ENCODE data around the gene SSU72. TPM values are rescaled to one million over a fixed set of nuclear protein-coding genes. Genes with fewer than 3 reads are reported as not detected.
A peak's percentile ranks its signal among the peaks of the same experiment; 100 is the strongest.

The SSU72 gene
- total RNA-seq = 100 to 1,000 TPM; 105 to 123 TPM

DNA sequence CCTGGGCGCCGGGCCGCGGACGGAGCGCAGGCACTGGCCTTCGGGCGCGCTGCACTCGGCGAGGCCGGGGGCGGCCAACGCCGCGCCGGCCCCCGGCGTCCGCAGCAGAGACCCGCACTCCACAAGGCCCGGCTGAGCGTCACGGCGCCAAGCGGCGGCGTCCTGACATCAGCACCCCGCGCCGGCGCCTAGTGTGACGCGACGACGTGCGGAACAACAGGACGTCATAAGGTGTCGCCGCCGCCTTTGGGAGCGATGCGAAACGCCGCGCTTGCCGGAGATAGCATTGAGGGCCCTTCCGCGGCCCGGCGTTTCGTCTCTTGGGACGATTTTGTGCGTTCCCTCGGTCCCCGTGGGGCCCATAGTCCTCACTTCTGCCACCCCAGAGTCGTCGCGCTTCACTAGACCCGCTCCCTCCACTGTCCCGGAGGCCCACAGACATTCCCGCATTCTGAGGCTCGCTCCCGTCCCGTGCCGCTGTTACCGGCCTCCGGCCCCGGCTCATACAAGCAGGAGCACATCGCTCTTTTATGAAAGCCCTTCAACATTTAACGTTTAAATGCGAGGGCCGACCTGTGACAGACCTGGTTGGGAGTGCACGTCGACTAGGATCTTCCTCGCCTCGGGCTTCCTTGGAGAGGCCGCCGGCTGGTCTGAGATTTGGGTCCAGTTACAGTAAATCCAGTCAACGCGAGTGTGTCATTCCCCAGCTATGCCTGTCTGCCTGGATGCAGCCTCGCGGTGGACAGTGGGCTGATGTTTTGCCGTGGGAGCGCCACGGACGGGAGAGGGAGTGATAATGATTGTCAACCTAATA, at the start of gene SSU72:
TSS of gene SSU72 (minus strand) at position 143 of the 817 bp plus-strand sequence. CDS start 306 bp downstream, outside the sequence.
- peak within 1 kb of the TSS; percentile 99 for H3K4me3 Mint-ChIP-seq
- ChIA-PET CTCF (no interaction called here), POLR2A (interaction anchor here (0.7 kb wide), 1 partner anchor 38 kb away, joined by 3 read pairs; no protein-coding TSS in a partner anchor)
- H3K36me3 Mint-ChIP-seq (ENCODE audit: low read depth) = peaks cover 28% of the 10 kb centered on the region
- DNase-seq (peak; percentile 97), ATAC-seq (peak; percentile 84)
- H3K4me1 Mint-ChIP-seq = peaks cover 28% of the 10 kb centered on the region
- H3K9me3 Mint-ChIP-seq (ENCODE audit: low read depth) = no peaks in the 10 kb centered on the region
- peak within 1 kb of the TSS; percentile 98 for H3K27ac Mint-ChIP-seq
- H3K27me3 Mint-ChIP-seq = no peaks in the 10 kb centered on the region
- intact Hi-C loops (cut with DNase I, micrococcal nuclease) = loop anchor here (1.0 to 5.0 kb wide), 13 partner anchors 40 to 459 kb away; partner anchors contain the start of genes MIB2 (in 2 of the 2), ATAD3A (in 1 of the 2), ATAD3B (in 1 of the 2) and AURKAIP1 (in 1 of the 2)

DNA sequence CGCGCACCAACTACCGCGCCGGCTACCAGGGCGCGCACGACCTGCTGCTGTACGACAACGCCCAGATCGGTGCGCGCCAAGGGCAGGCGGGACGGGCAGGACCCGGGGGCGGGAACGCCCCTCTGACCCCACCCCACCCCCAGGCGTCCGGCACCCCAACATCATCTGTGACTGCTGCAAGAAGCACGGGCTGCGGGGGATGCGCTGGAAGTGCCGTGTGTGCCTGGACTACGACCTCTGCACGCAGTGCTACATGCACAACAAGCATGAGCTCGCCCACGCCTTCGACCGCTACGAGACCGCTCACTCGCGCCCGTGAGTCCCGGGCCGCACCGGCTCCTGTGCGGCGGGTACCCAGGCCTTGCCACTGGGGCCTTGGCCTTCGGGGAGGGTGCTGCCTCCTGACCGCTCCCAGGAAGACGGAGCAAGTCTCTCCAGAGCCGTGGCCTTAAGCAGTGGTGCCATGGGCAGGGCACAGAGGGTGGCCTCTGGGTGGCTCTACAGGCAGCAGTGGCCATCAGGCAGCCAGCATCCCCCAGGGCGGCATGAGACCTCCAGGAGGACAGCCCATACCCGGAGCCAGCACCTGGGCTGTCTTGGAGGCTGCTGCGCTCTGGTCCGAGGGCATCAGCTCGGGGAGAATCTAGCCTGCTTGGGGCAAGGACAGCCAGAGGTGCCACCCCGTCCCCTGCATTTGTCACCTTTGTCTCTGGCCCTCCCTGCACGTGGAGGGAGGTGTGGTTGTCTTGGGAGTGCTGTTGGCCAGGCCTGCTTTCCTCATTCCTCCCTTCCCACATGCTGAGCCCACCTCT, 49.2 kb upstream of the SSU72 start:
- CTCF ChIA-PET = no interaction called here
- ATAC-seq (no peak), DNase-seq (no peak)
- intact Hi-C loops (cut with DNase I, micrococcal nuclease) = no loop called here
- H3K36me3 Mint-ChIP-seq (ENCODE audit: low read depth) = no peaks in the 10 kb centered on the region
- no peak overlapping the region for H3K4me3 Mint-ChIP-seq
- H3K27me3 Mint-ChIP-seq = no peaks in the 10 kb centered on the region
- H3K4me1 Mint-ChIP-seq = no peaks in the 10 kb centered on the region
- no peaks in the 10 kb centered on the region for H3K9me3 Mint-ChIP-seq (ENCODE audit: low read depth)
- H3K27ac Mint-ChIP-seq = no peak overlapping the region
- POLR2A ChIA-PET = interaction anchor here (0.6 kb wide), 1 partner anchor 392 kb away, joined by 3 read pairs; the partner anchor contains the start of genes B3GALT6 and SDF4

DNA sequence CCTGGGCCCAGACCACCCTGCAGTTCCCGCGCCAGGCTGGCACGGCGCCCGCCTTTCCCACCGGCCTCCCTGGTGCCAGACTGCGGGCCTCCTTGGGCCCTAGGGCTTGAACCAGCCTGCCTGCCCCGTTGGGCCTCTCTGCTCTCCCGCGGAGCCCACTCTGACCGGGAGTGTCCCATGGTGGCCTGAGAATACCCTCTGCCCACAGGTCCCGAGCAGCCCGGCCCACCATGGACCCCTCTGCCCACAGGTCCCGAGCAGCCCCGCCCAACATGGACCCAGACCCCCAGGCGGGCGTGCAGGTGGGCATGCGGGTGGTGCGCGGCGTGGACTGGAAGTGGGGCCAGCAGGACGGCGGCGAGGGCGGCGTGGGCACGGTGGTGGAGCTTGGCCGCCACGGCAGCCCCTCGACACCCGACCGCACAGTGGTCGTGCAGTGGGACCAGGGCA, 48.5 kb upstream of the SSU72 start:
- DNase-seq (no peak), ATAC-seq (no peak)
- intact Hi-C loops (cut with DNase I, micrococcal nuclease) = no loop called here
- no peak overlapping the region for H3K4me3 Mint-ChIP-seq
- no peaks in the 10 kb centered on the region for H3K27me3 Mint-ChIP-seq
- no peaks in the 10 kb centered on the region for H3K36me3 Mint-ChIP-seq (ENCODE audit: low read depth)
- H3K27ac Mint-ChIP-seq = no peak overlapping the region
- H3K4me1 Mint-ChIP-seq = no peaks in the 10 kb centered on the region
- POLR2A ChIA-PET = no interaction called here
- H3K9me3 Mint-ChIP-seq (ENCODE audit: low read depth) = no peaks in the 10 kb centered on the region
- CTCF ChIA-PET = no interaction called here

DNA sequence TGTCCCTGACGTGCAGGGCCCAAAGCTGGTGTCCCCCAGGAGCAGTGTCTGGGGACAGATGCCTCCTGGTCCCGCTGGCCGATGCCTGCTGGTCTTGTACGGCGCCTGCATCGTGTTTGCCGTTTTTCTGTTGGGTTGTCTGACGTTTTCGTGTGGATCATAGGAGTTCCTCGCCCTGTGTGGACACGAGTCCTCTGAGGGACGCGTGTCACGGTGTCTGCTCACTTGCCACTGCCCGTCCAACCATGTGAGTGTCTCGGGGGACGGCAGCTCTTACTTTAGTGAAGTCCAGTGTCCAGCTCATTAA, 48.1 kb upstream of the SSU72 start:
- POLR2A ChIA-PET = no interaction called here
- no peaks in the 10 kb centered on the region for H3K9me3 Mint-ChIP-seq (ENCODE audit: low read depth)
- H3K4me1 Mint-ChIP-seq = no peaks in the 10 kb centered on the region
- intact Hi-C loops (cut with DNase I, micrococcal nuclease) = no loop called here
- H3K4me3 Mint-ChIP-seq = no peak overlapping the region
- ATAC-seq (no peak), DNase-seq (no peak)
- H3K27me3 Mint-ChIP-seq = no peaks in the 10 kb centered on the region
- CTCF ChIA-PET = no interaction called here
- H3K36me3 Mint-ChIP-seq (ENCODE audit: low read depth) = no peaks in the 10 kb centered on the region
- no peak overlapping the region for H3K27ac Mint-ChIP-seq

DNA sequence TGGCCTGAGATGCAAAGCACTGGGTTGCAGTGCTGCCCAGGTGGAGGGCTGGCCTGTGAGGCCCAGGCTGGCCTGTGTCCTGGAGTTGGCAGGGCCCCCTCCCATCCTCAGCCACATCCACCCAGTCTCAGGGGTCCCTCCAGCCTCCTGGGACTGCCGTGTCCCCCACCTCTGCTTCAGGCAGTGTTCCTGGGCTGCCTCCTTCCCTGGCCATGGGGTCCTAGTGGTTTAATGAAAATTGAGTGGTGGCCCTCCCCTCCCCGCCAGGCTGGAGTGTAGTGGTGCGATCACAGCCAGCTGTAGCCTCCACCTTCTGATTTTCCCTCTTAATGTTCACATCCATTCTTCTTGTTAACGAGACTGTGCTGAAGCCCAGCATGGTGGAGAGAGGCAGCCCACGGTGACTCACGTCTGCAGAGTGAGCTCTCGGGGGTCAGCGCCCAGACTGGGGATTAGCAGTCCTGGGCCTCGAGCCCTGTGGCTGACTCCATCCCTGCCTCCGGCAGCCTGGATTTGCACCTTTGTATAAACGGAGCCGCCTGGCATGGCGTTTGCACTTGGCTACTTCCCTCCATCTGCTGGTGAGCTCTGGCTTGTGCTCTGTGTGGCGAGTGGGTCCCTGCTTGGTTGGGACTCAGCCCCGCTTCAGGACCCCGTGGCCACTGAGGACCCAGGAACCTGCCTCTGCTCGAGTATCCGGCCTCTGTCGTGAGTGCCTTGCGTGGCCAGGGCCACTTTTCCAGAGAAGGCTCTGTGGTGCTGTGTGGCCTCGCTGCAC, 47.5 kb upstream of the SSU72 start:
- H3K27ac Mint-ChIP-seq = no peak overlapping the region
- intact Hi-C loops (cut with DNase I, micrococcal nuclease) = no loop called here
- H3K9me3 Mint-ChIP-seq (ENCODE audit: low read depth) = no peaks in the 10 kb centered on the region
- CTCF ChIA-PET = interaction anchor here (0.6 kb wide), 1 partner anchor 244 kb away, joined by 3 read pairs; no protein-coding TSS in a partner anchor
- POLR2A ChIA-PET = no interaction called here
- H3K4me3 Mint-ChIP-seq = no peak overlapping the region
- H3K27me3 Mint-ChIP-seq = no peaks in the 10 kb centered on the region
- H3K36me3 Mint-ChIP-seq (ENCODE audit: low read depth) = no peaks in the 10 kb centered on the region
- no peak for DNase-seq
- H3K4me1 Mint-ChIP-seq = peaks cover 5% of the 10 kb centered on the region
- ATAC-seq = no peak

DNA sequence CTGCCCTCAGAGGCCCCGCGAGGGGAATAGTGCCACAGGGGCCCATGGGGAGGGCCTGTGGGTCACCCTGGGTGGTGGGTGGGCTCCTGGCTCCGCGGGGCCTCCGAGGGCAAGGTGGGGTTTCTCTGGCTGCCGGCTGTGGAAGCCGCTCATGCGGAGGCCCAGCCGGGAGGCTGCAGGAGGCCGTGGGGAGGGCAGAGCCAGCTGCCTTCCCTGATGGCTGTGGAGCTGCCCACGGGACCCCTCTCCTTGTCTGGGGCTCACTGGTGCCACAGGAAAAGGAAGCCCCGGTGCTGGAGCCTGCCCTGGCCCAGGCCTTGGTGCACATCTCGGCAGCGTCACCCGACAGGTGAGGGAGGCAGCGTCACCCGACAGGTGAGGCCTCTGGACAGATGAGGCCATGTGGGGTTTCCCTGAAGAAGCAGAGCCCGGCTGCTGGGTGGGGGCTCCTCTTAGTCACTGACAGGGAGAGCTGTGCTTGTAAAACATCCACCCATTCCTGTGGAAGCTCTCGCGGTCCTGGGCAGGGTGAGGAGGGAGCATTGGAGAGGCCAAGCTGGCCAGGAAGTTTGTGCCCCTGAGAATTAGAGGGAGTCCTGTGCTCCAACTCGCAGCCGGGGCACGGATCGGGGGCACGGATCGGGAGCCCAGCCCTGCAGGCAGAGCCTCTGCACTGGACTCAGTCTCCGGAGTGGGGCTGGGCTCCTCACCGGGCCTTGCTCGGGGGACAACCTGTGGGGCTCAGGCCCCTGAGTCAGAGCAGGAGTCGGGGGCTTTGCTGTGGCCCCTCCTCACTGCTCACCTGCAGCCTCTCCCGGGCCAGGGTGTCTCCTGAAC, 46.7 kb upstream of the SSU72 start:
- Mint-ChIP-seq H3K4me3 (no peak overlapping the region), H3K36me3 (ENCODE audit: low read depth) (no peaks in the 10 kb centered on the region), H3K27ac (no peak overlapping the region), H3K27me3 (no peaks in the 10 kb centered on the region), H3K4me1 (peaks cover 8% of the 10 kb centered on the region), H3K9me3 (ENCODE audit: low read depth) (no peaks in the 10 kb centered on the region)
- intact Hi-C loops (cut with DNase I, micrococcal nuclease) = no loop called here
- ChIA-PET CTCF (interaction anchor here (0.6 kb wide), 1 partner anchor 244 kb away, joined by 3 read pairs; no protein-coding TSS in a partner anchor), POLR2A (no interaction called here)
- ATAC-seq = no peak
- DNase-seq = no peak

DNA sequence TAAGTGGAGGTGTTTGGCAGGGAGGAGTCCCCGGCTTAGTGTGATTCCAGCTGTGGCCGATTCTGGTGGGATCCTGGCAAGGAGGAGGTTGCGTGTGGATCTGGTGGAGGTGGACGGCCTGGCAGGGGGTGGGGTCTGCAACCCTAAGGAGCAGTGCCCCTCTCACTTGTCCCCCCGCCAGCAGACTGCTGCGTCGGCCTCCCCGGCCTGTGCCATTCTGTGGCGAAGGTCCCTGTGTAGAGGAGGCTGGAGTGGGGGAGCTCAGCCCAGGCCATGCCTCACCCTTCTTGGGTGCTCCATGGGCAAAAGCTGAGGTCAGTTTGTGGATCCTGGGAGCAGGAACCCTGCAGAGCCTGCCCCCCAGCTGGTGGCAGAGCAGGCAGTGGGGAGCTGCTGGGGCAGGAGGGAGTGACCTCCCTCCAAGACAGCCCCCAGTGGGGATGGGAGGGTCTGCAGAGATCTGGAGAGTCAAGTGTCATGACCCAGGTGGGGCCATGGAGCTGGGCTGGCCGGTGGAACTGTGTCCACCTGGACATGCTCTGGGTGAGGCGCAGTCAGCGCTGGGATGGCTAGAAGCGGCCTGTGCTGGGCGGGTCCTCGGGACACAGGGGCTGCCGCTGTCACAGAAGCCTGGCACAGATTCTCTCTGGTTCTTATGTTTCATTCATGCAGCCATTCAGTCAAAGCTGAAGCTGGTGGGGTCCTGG, 45.9 kb upstream of the SSU72 start:
- ATAC-seq = no peak
- peaks cover 8% of the 10 kb centered on the region for H3K4me1 Mint-ChIP-seq
- POLR2A ChIA-PET = no interaction called here
- no peak overlapping the region for H3K27ac Mint-ChIP-seq
- no peak overlapping the region for H3K4me3 Mint-ChIP-seq
- CTCF ChIA-PET = no interaction called here
- H3K9me3 Mint-ChIP-seq (ENCODE audit: low read depth) = no peaks in the 10 kb centered on the region
- no peak for DNase-seq
- no peaks in the 10 kb centered on the region for H3K27me3 Mint-ChIP-seq
- intact Hi-C loops (cut with DNase I, micrococcal nuclease) = no loop called here
- H3K36me3 Mint-ChIP-seq (ENCODE audit: low read depth) = no peaks in the 10 kb centered on the region

DNA sequence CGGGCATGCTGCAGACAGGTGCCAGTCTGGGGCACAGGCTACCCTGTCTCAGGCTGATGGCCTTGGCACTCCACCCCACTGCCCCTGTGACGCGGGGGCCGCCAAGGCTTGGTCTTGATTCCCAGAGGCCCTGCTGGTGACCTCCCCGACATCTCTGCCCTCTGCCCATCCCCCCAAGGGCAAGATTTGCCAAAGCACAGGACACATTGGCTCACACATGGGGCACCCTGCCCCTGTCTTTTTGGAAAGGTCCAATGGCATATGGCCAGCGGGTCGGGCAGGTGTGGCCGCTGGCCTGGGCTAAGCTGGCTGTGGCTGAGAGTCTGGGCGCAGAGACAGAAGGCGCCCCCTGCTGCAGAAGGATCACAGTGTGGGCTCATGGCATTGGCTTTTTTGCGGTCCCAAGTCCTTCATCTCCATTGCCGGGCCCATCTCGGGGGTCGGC, 45.3 kb upstream of the SSU72 start:
- no peak for DNase-seq
- ChIA-PET POLR2A (no interaction called here), CTCF (no interaction called here)
- Mint-ChIP-seq H3K4me1 (peaks cover 8% of the 10 kb centered on the region), H3K27ac (no peak overlapping the region), H3K9me3 (ENCODE audit: low read depth) (no peaks in the 10 kb centered on the region), H3K4me3 (no peak overlapping the region), H3K36me3 (ENCODE audit: low read depth) (no peaks in the 10 kb centered on the region), H3K27me3 (no peaks in the 10 kb centered on the region)
- intact Hi-C loops (cut with DNase I, micrococcal nuclease) = loop anchor here in 1 of 2 experiments (10.0 kb wide), 1 partner anchor 345 kb away; the partner anchor contains the start of gene UBE2J2
- no peak for ATAC-seq

DNA sequence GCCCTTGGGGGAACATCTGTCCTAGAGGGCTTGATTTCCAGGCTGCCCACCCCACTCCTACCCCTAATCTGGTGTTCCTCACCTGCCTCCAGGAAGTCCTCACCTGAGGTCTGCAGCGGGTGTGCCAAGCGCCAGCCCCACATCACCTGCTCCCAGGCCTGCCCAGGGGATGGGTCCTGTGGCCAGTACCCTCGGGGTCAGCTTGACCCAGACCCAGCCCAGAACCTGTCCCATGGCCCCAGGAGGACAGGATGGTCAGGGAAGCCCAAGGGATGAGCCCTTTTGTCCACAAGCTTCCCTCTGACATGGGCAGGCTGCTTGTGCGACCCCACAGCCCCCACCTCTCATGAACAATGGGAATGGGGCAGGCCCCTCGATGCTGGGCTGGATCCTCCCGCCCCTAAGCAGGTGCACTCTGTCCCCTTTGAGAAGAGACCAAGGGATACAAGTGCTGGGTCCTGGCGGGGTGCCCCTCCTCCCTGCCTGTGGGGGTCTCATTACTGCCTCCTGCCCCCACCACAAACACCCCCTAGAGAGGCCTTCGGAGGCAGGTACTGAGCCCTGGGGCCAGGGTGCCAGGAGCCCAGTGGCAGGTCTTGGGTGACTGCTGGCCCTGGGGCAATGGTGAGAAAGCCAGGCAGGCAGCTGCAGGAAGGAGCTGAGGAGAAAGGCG, 43.9 kb upstream of the SSU72 start:
- Mint-ChIP-seq H3K4me1 (peaks cover 19% of the 10 kb centered on the region), H3K9me3 (ENCODE audit: low read depth) (no peaks in the 10 kb centered on the region), H3K4me3 (no peak overlapping the region), H3K36me3 (ENCODE audit: low read depth) (peaks cover 8% of the 10 kb centered on the region), H3K27ac (no peak overlapping the region), H3K27me3 (no peaks in the 10 kb centered on the region)
- ATAC-seq = no peak
- intact Hi-C loops (cut with DNase I, micrococcal nuclease) = loop anchor here in 1 of 2 experiments (10.0 kb wide), 1 partner anchor 344 kb away; the partner anchor contains the start of gene UBE2J2
- ChIA-PET CTCF (no interaction called here), POLR2A (no interaction called here)
- DNase-seq = no peak

DNA sequence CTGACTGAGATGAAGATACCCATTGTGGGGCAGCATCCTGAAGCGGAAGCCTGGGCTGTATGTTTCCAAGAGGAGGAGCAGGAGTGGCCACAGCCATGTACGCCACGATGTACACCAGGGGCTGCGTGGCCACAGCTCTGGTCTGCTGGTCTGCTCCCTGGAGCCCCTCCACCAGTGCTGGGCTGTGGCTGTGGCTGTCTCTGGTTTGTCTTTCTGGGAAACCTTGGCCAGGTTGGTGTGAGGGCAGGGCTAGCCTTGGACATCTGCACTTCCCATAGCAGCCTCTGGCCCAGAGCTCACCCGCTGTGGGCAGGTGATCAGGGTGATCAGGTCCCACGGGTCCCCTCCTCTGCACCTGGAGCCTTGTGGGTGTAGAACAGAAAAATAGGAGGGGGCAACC, 43.3 kb upstream of the SSU72 start:
- intact Hi-C loops (cut with DNase I, micrococcal nuclease) = loop anchor here in 1 of 2 experiments (10.0 kb wide), 1 partner anchor 343 kb away; the partner anchor contains the start of gene UBE2J2
- no peak for ATAC-seq
- H3K27me3 Mint-ChIP-seq = no peaks in the 10 kb centered on the region
- peaks cover 21% of the 10 kb centered on the region for H3K4me1 Mint-ChIP-seq
- POLR2A ChIA-PET = no interaction called here
- peak overlapping the region; percentile 75 for H3K4me3 Mint-ChIP-seq
- H3K9me3 Mint-ChIP-seq (ENCODE audit: low read depth) = no peaks in the 10 kb centered on the region
- DNase-seq = no peak
- no peak overlapping the region for H3K27ac Mint-ChIP-seq
- H3K36me3 Mint-ChIP-seq (ENCODE audit: low read depth) = peaks cover 9% of the 10 kb centered on the region
- CTCF ChIA-PET = interaction anchor here (1.4 kb wide), 1 partner anchor 11 kb away, joined by 5 read pairs; no protein-coding TSS in a partner anchor

Measured in activated CD4-positive, alpha-beta T cell treated with anti-CD3 and anti-CD28 coated beads for 36 hours (primary cell).